ENCODE results near the gene METTL15.

Gene METTL15

GRCh38 chr11:28106353-28107043 is 1.7 kb upstream of the METTL15 start:
- Histone ChIP-seq H3K9me3 (replicated peaks in 1 of 11) (no peaks in the 10 kb centered on the region), H3K4me2 (peak overlapping the region; percentile 68 to 92 (median 83)), H3K27ac (peak overlapping the region in 8 of 11 experiments; percentile 75 to 92 (median 87); a peak in 8 of 22 replicates), H3K4me1 (peaks cover 28 to 47% (median 41%) of the 10 kb centered on the region in 10 experiments), H3K9ac (peak overlapping the region; percentile 72 to 89 (median 86); a peak in 19 of 22 replicates), H3K27me3 (no peaks in the 10 kb centered on the region), H3K36me3 (peaks cover 0 to 6% (median 0%) of the 10 kb centered on the region in 11 experiments; a peak in 2 of 22 replicates), H3K4me3 (peak overlapping the region; percentile 63 to 83 (median 78)), H4K20me1 (peaks cover 0 to 7% (median 0%) of the 10 kb centered on the region in 11 experiments; a peak in 1 of 22 replicates)
- TF ChIP-seq Cebpa-rat (IDR thresholded peaks at IDR 0.05), result no peak

- Histone ChIP-seq H3K4me2 (peak overlapping the region; percentile 68 to 92 (median 83)), H3K9ac (peak overlapping the region; percentile 72 to 89 (median 86)), H3K4me1 (peaks cover 28 to 48% (median 43%) of the 10 kb centered on the region in 10 experiments), H3K4me3 (peak overlapping the region; percentile 63 to 83 (median 78)), H4K20me1 (peaks cover 0 to 7% (median 0%) of the 10 kb centered on the region in 11 experiments; a peak in 1 of 22 replicates), H3K27me3 (no peaks in the 10 kb centered on the region), H3K36me3 (no peaks in the 10 kb centered on the region), H3K27ac (peak overlapping the region; percentile 48 to 92 (median 85)), H3K9me3 (replicated peaks in 1 of 11) (no peaks in the 10 kb centered on the region)
- TF ChIP-seq Cebpa-rat (IDR thresholded peaks at IDR 0.05), result no peak
Observed at GRCh38 chr11:28107191-28107749, 918 bp upstream of the METTL15 start.

- Histone ChIP-seq H3K27ac (peak overlapping the region in 10 of 11 experiments; percentile 74 to 92 (median 84); a peak in 16 of 22 replicates), H3K4me1 (peaks cover 28 to 48% (median 43%) of the 10 kb centered on the region in 10 experiments), H3K4me2 (peak overlapping the region; percentile 75 to 93 (median 85); a peak in 17 of 22 replicates), H3K9me3 (replicated peaks in 1 of 11) (no peaks in the 10 kb centered on the region), H3K4me3 (peak overlapping the region; percentile 63 to 83 (median 78); a peak in 16 of 20 replicates), H3K9ac (peak overlapping the region in 8 of 11 experiments; percentile 77 to 89 (median 86); a peak in 12 of 22 replicates), H3K27me3 (no peaks in the 10 kb centered on the region), H3K36me3 (peaks cover 4 to 7% (median 4%) of the 10 kb centered on the region in 11 experiments; a peak in 17 of 22 replicates), H4K20me1 (peaks cover 0 to 7% (median 0%) of the 10 kb centered on the region in 11 experiments; a peak in 1 of 22 replicates)
- no peak for TF ChIP-seq Cebpa-rat (IDR thresholded peaks at IDR 0.05)
Observed at GRCh38 chr11:28108958-28109357, 770 bp downstream of the METTL15 start.

DNA sequence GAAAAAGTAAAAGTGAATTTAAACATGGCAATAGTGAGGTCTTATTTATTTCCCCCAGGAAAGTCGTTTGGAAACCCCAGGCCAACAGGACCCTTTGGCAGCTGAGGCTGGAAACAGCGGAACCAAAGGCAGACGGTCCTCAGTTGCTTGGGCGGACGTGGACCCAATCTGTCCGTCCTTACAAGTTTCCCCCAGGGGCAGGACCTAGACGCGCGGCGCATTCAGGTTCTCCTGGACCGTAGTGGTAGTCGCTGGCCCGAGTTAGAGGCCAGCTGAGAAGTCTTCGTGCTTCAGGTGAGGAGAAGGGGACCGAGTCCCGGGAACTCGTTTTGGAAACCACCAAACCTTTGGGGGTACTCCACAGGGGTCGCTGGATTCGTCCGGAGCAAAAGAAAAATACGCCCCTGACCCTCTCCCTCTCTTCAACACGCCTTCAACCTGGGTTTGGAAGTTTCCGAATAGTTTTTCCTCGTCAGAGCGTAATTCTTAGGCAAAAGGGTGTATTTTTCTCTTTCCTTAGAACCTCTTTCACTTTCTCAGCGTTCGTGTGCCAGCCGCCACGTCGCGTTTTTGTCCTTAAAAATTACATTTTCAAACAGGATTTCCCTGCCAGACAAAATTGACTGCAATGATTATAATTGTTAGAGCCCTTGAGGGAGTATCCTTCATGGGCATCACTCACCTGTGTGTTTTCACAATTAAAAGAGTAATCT is 2.1 kb downstream of the METTL15 start:
- no peaks in the 10 kb centered on the region; a peak in 1 of 22 replicates for H4K20me1 ChIP-seq
- TF ChIP-seq Cebpa-rat (IDR thresholded peaks at IDR 0.05), result no peak
- H3K36me3 ChIP-seq, result peaks cover 11 to 20% (median 17%) of the 10 kb centered on the region in 11 experiments; a peak in 18 of 22 replicates
- peaks cover 28 to 47% (median 43%) of the 10 kb centered on the region in 10 experiments for H3K4me1 ChIP-seq
- H3K27me3 ChIP-seq, result no peaks in the 10 kb centered on the region
- peak overlapping the region; percentile 75 to 93 (median 88) for H3K4me2 ChIP-seq
- H3K9ac ChIP-seq, result peak overlapping the region; percentile 79 to 91 (median 89)
- H3K27ac ChIP-seq, result peak overlapping the region; percentile 79 to 89 (median 85)
- H3K9me3 ChIP-seq (replicated peaks in 1 of 11), result no peaks in the 10 kb centered on the region
- peak overlapping the region; percentile 70 to 85 (median 80) for H3K4me3 ChIP-seq

- Histone ChIP-seq H3K4me1 (peaks cover 24 to 41% (median 39%) of the 10 kb centered on the region in 10 experiments), H3K4me2 (peak overlapping the region; percentile 75 to 93 (median 88)), H3K36me3 (peaks cover 11 to 26% (median 17%) of the 10 kb centered on the region in 11 experiments; a peak in 18 of 22 replicates), H3K9ac (peak overlapping the region; percentile 79 to 91 (median 89)), H3K27ac (peak overlapping the region; percentile 79 to 89 (median 85)), H3K4me3 (peak overlapping the region; percentile 70 to 85 (median 80)), H3K27me3 (no peaks in the 10 kb centered on the region), H4K20me1 (no peaks in the 10 kb centered on the region; a peak in 1 of 22 replicates), H3K9me3 (replicated peaks in 1 of 11) (no peaks in the 10 kb centered on the region)
- no peak for TF ChIP-seq Cebpa-rat (IDR thresholded peaks at IDR 0.05)
Observed at GRCh38 chr11:28110821-28111200, 2.6 kb downstream of the METTL15 start.

DNA sequence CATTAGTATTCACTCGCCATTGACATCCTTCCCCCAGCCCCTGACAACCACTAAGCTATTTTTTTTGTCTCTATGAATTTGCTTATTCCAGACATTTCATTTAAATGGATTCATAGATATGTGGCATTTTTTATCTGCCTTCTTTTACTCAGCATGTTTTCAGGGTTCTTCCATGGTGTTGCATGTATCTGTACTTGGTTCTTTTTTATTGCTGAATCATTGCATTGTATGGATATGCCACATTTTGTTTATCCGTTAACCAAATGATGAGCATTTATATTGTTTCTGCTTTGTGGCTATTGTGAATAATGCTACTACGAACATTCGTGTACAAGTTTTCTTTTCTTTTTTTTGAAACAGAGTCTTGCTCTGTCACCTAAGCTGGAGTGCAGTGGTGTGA is 5.9 kb downstream of the METTL15 start:
- H3K27me3 ChIP-seq, result no peaks in the 10 kb centered on the region
- H4K20me1 ChIP-seq, result peaks cover 0 to 4% (median 0%) of the 10 kb centered on the region in 11 experiments; a peak in 1 of 22 replicates
- no peak for TF ChIP-seq Cebpa-rat (IDR thresholded peaks at IDR 0.05)
- H3K9me3 ChIP-seq (replicated peaks in 1 of 11), result no peaks in the 10 kb centered on the region
- H3K4me2 ChIP-seq, result no peak overlapping the region
- H3K27ac ChIP-seq, result no peak overlapping the region
- H3K9ac ChIP-seq, result no peak overlapping the region
- no peak overlapping the region for H3K4me3 ChIP-seq
- peaks cover 12 to 21% (median 18%) of the 10 kb centered on the region in 10 experiments for H3K4me1 ChIP-seq
- peaks cover 11 to 37% (median 23%) of the 10 kb centered on the region in 11 experiments; a peak in 19 of 22 replicates for H3K36me3 ChIP-seq

- H4K20me1 ChIP-seq, result peaks cover 0 to 4% (median 0%) of the 10 kb centered on the region in 11 experiments; a peak in 1 of 22 replicates
- no peaks in the 10 kb centered on the region for H3K27me3 ChIP-seq
- no peak for TF ChIP-seq Cebpa-rat (IDR thresholded peaks at IDR 0.05)
- no peak overlapping the region for H3K27ac ChIP-seq
- no peak overlapping the region for H3K9ac ChIP-seq
- H3K36me3 ChIP-seq, result peaks cover 11 to 37% (median 23%) of the 10 kb centered on the region in 11 experiments; a peak in 19 of 22 replicates
- no peak overlapping the region for H3K4me3 ChIP-seq
- peaks cover 8 to 15% (median 12%) of the 10 kb centered on the region in 10 experiments for H3K4me1 ChIP-seq
- H3K9me3 ChIP-seq (replicated peaks in 1 of 11), result no peaks in the 10 kb centered on the region
- no peak overlapping the region for H3K4me2 ChIP-seq
Observed at GRCh38 chr11:28114731-28115130, 6.5 kb downstream of the METTL15 start.

GRCh38 chr11:28117712-28118111 is 9.5 kb downstream of the METTL15 start:
- no peak overlapping the region for H3K27ac ChIP-seq
- peaks cover 11 to 37% (median 23%) of the 10 kb centered on the region in 11 experiments; a peak in 19 of 22 replicates for H3K36me3 ChIP-seq
- H3K4me3 ChIP-seq, result no peak overlapping the region
- H3K4me1 ChIP-seq, result no peaks in the 10 kb centered on the region
- H4K20me1 ChIP-seq, result peaks cover 0 to 4% (median 0%) of the 10 kb centered on the region in 11 experiments; a peak in 1 of 22 replicates
- H3K27me3 ChIP-seq, result no peaks in the 10 kb centered on the region
- no peak for TF ChIP-seq Cebpa-rat (IDR thresholded peaks at IDR 0.05)
- H3K9ac ChIP-seq, result no peak overlapping the region
- H3K4me2 ChIP-seq, result no peak overlapping the region
- no peaks in the 10 kb centered on the region for H3K9me3 ChIP-seq (replicated peaks in 1 of 11)

Data from BLaER1 treated with 17β-estradiol and CSF1 and Interleukin-3, amounts not matched to agents 10 nM and 100 nM (cell line).